ENCODE data around the gene UBIAD1. TPM values are rescaled to one million over a fixed set of nuclear protein-coding genes. Genes with fewer than 3 reads are reported as not detected.
"Not testable (repeated sequence)": the region's sequence is repeated elsewhere in the genome, so short reads cannot be mapped to it uniquely, and the experiment has no call there.

UBIAD1 gene
- total and polyA plus RNA-seq, 2 of the 13 experiments (the other 11 are each of a cell fraction or from before 2014, with no cell fraction given): 16.9 to 20.4 TPM

- in situ Hi-C loops (cut with HindIII; ENCODE audit: extremely low pct_ligation_motif_present, low pct_unique_long_range_greater_than_20kb): no loop called here
- H3K27me3 ChIP-seq (ENCODE audit: control insufficient read depth in 1 of 2, insufficient read depth in 2 of 2, low read length in 2 of 2): 0 out of 5 replicates have a peak, but pooled peaks cover 0 to 7% of the 10 kb centered on the region in 2 experiments
Observed at GRCh38 chr1:11302366-11302765, 29.4 kb downstream of the UBIAD1 start.

GRCh38 chr1:11305516-11305915 lies 32.5 kb downstream of the UBIAD1 start:
- H3K4me2 ChIP-seq (ENCODE audit: low read depth, low read length); H3K79me2 ChIP-seq (ENCODE audit: insufficient read depth, low read length); in situ Hi-C loops (cut with HindIII; ENCODE audit: extremely low pct_ligation_motif_present, low pct_unique_long_range_greater_than_20kb); H3K4me3 ChIP-seq (replicated peaks in 1 of 3; ENCODE audit: insufficient read depth in 1 of 3, low read depth in 2 of 3, low read length in 3 of 3); CTCF ChIA-PET (ENCODE audit: low intra/inter-chr PET ratio, low total read pairs); DNase-seq (ENCODE audit: low spot score); H2AFZ ChIP-seq (ENCODE audit: low read length); FAIRE-seq; H3K27ac ChIP-seq (ENCODE audit: extremely low read length, insufficient read depth, low read length); ATAC-seq; H3K9ac ChIP-seq (ENCODE audit: insufficient read depth, low read depth, low read length); H4K20me1 ChIP-seq (ENCODE audit: insufficient read depth, low read length); H3K36me3 ChIP-seq (replicated peaks in 1 of 2; ENCODE audit: control insufficient read depth in 1 of 2, insufficient read depth in 2 of 2, low read length in 2 of 2); intact Hi-C loops (cut with micrococcal nuclease; ENCODE audit: unreplicated experiment); BruUV-seq (replicated peaks); H3K9me3 ChIP-seq (ENCODE audit: low read length); H3K4me1 ChIP-seq (ENCODE audit: insufficient read depth, low read length); POLR2A ChIA-PET: not testable (repeated sequence)
- peaks cover 2 to 18% of the 10 kb centered on the region in 2 experiments; a peak in 3 of 5 replicates for H3K27me3 ChIP-seq (ENCODE audit: control insufficient read depth in 1 of 2, insufficient read depth in 2 of 2, low read length in 2 of 2)
- WGBS (ENCODE audit: low lambda C conversion rate): 79% methylated on average over 14 of the region's 29 CpGs

More at GRCh38 chr1:11302366-11302765, 29.4 kb downstream of the UBIAD1 start:
- FAIRE-seq (no peak), DNase-seq (ENCODE audit: low spot score) (no peak), ATAC-seq (no peak)
- Histone ChIP-seq H3K36me3 (replicated peaks in 1 of 2; ENCODE audit: control insufficient read depth in 1 of 2, insufficient read depth in 2 of 2, low read length in 2 of 2) (no peaks in the 10 kb centered on the region), H3K9ac (ENCODE audit: insufficient read depth, low read depth, low read length) (no peak overlapping the region), H3K79me2 (ENCODE audit: insufficient read depth, low read length) (no peaks in the 10 kb centered on the region), H3K4me2 (ENCODE audit: low read depth, low read length) (no peak overlapping the region), H4K20me1 (ENCODE audit: insufficient read depth, low read length) (no peaks in the 10 kb centered on the region), H3K27ac (ENCODE audit: extremely low read length, insufficient read depth, low read length) (no peak overlapping the region), H3K4me1 (ENCODE audit: insufficient read depth, low read length) (no peaks in the 10 kb centered on the region), H3K4me3 (replicated peaks in 1 of 3; ENCODE audit: insufficient read depth in 1 of 3, low read depth in 2 of 3, low read length in 3 of 3) (no peak overlapping the region), H3K9me3 (ENCODE audit: low read length) (no peaks in the 10 kb centered on the region), H2AFZ (ENCODE audit: low read length) (no peak overlapping the region)
- TF ChIP-seq, protein P1, sequence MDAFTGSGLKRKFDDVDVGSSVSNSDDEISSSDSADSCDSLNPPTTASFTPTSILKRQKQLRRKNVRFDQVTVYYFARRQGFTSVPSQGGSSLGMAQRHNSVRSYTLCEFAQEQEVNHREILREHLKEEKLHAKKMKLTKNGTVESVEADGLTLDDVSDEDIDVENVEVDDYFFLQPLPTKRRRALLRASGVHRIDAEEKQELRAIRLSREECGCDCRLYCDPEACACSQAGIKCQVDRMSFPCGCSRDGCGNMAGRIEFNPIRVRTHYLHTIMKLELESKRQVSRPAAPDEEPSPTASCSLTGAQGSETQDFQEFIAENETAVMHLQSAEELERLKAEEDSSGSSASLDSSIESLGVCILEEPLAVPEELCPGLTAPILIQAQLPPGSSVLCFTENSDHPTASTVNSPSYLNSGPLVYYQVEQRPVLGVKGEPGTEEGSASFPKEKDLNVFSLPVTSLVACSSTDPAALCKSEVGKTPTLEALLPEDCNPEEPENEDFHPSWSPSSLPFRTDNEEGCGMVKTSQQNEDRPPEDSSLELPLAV (CRISPR knock-in tag; conservative IDR thresholded peaks at IDR 0.05; ENCODE audit: low read depth): no peak
- peak; percentile 53; the same call in 1 of the 2 replicates for TF ChIP-seq ZNF121 (CRISPR knock-in tag; IDR thresholded peaks at IDR 0.05)
- TF ChIP-seq, protein P2, sequence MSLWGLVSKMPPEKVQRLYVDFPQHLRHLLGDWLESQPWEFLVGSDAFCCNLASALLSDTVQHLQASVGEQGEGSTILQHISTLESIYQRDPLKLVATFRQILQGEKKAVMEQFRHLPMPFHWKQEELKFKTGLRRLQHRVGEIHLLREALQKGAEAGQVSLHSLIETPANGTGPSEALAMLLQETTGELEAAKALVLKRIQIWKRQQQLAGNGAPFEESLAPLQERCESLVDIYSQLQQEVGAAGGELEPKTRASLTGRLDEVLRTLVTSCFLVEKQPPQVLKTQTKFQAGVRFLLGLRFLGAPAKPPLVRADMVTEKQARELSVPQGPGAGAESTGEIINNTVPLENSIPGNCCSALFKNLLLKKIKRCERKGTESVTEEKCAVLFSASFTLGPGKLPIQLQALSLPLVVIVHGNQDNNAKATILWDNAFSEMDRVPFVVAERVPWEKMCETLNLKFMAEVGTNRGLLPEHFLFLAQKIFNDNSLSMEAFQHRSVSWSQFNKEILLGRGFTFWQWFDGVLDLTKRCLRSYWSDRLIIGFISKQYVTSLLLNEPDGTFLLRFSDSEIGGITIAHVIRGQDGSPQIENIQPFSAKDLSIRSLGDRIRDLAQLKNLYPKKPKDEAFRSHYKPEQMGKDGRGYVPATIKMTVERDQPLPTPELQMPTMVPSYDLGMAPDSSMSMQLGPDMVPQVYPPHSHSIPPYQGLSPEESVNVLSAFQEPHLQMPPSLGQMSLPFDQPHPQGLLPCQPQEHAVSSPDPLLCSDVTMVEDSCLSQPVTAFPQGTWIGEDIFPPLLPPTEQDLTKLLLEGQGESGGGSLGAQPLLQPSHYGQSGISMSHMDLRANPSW (CRISPR knock-in tag; IDR thresholded peaks at IDR 0.05; ENCODE audit: borderline replicate concordance): no peak
- TF ChIP-seq, protein P3, sequence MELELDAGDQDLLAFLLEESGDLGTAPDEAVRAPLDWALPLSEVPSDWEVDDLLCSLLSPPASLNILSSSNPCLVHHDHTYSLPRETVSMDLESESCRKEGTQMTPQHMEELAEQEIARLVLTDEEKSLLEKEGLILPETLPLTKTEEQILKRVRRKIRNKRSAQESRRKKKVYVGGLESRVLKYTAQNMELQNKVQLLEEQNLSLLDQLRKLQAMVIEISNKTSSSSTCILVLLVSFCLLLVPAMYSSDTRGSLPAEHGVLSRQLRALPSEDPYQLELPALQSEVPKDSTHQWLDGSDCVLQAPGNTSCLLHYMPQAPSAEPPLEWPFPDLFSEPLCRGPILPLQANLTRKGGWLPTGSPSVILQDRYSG (CRISPR knock-in tag; IDR thresholded peaks at IDR 0.05): no peak
- no TSS peak for BruUV-seq (replicated peaks)
- 44% methylated on average over 2 of the region's 2 CpGs for WGBS (ENCODE audit: low lambda C conversion rate)
- intact Hi-C loops (cut with micrococcal nuclease; ENCODE audit: unreplicated experiment): no loop called here
- ChIA-PET CTCF (ENCODE audit: low intra/inter-chr PET ratio, low total read pairs) (no interaction called here), POLR2A (no interaction called here)

All from HepG2 (cell line).